GM18867 (cell line): ENCODE measurements around the gene LYVE1.

Experiments
- ATAC-seq: cut with Tn5 transposase; IDR thresholded peaks from one replicate; pipeline ENCODE4 v1.9.1; 2021; ENCODE audit warnings: mild to moderate bottlenecking, moderate library complexity; ENCODE audit not compliant: unreplicated experiment

Gene LYVE1

DNA sequence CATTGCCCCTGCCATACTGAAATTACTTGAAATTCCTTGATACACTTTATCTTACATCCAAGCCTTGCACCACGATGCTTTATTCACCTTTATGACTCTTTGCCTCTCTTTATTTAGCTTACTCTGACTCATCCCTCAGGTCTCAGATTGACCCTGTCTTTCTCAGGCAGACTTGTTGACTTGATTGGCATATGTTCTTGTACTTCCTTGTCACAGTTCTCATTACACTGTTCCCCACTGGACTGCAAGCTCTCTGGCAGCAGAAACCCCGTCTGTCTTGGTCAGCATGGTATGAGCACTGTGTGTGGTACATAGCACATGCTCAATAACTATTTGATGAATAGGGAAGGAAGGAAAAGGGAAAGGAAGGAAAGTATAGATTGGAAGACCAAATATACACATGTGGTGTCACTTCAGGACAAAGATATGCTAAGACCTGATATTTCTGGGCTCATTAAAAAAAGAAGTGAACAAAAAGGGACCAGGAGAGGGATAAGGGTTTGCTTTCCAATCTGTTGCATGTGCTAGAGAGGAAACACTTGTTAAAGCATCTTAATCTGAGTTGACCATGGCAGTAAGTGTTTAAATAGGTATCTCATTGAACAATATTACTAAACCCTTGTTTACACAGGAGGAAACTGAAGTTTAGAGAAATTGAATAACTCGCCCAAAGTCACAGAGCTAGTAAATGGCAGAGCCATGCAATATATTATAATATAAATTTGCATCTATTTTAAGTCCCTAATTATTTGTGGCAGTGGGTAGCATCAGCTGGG, 7.2 kb downstream of the LYVE1 start:
- ATAC-seq, result no peak

DNA sequence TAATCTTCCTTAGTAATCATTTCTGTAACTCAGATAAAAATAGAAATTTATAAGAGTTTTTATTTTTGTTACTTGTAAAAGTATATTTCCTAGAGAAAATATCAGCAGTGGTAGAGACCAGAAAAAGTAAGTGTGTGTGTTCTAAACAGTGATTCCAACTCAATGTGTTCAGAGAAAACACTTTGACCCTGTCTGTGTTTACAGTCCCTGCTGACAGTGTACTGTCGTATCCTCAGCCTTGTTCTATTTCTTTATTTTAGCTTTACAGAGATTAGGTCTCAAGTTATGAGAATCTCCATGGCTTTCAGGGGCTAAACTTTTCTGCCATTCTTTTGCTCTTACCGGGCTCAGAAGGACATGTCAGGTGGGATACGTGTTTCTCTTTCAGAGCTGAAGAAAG, 10.2 kb downstream of the LYVE1 start:
- ATAC-seq, result no peak

DNA sequence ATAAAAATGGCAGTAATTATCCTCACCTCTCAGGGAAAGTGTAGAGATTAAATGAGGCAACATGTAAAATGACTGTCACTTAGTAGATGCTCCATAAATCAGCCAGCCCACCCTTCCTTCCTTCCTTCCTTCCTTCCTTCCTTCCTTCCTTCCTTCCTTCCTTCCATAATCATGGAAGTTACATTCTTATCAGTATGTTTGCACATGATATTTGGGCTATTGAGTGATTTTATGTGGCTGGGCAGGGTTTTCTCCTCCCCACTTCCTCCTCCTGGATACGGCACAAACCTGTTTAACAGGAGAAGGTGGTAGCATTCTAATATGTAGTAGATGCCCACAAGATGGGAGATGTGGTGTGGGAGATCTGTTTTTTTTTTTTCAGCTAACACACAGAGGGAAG, 11.9 kb downstream of the LYVE1 start:
- no peak for ATAC-seq

GRCh38 chr11:10551845-10552352, 16.6 kb downstream of the LYVE1 start:
- ATAC-seq, result no peak

DNA sequence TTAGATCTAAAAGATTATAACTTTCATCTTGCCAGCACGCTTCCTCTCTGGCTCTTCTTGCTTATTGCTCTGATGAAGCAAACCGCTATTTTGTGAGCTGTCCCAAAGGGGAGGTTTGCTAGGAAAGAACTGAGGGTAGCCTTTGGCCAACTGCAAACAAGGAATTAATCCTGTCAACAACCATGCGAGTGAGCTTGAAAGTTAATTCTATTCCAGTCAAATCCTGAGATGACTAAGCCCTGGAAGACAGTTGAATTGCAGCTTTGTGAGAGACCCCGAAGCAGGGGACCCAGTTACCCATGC, 17.2 kb downstream of the LYVE1 start:
- ATAC-seq, result no peak

GRCh38 chr11:10550503-10551289, 17.8 kb downstream of the LYVE1 start:
- ATAC-seq, result no peak

DNA sequence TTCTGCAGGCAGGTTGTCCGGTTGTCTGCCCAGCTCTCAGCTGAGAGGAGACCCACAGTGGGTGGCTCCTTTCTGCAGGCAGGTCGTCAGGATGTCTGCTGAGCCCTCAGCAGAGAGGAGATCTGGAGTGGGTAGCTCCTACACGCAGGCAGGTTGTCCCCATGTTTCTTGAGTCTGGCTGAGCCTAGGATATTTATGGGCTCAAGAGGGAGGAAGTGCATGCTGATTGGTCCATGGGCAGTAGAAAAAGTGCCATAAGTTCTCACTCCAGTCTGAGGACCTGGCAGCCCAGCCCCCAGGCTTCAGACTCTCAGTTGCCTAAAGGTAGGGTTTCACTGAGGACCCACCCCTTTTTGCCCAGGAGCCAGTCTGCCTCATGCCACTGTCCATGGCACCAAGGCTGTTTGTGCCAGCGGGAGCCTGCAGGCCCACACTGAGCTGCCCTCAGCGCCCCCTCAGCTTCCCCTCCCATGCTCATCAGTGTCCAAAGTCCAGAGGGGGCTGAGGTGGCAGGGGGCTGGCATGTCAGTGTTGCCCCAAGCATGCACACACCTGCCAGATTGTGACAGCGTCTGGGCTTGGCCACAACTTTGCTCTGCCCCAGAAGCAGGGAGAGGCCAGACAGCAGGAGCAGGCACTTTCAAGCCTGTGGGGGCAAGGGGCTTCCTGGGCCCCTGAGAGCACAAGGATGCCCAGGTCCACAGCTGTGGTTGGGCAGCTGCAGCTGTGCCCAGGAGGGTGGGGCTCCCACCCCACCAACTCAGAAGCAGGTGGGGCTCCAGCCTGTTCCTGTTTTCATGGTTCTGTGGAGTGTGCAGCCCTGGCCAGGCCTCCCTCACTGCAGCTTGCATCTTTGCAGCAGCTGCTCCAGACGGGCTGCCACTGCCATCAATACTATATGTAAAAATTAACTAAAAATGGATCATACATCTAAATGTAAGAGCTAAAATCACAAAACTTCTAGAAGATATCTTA, 23.7 kb downstream of the LYVE1 start:
- no peak for ATAC-seq

DNA sequence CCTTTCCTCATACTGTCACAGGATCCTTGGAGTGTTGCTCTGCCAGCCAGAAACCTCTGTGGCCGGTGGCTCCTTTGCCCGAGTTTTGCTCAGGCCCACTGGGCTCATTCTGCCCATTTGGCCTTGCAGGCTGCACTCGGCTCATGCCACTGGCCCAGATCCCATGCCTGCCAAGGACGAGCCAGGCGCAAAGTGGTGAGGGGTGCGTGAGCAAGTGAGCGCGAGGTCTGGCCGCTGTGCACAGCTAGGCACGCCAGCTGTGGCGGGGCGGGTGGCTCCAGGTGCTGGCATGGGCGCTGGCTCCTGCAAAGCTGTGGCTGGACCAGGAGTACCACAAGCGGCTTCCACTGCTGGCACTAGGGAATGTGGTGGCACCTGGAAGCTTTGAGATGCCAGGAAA, 24.7 kb downstream of the LYVE1 start:
- ATAC-seq, result no peak

GRCh38 chr11:10542776-10543175, 25.7 kb downstream of the LYVE1 start:
- ATAC-seq, result no peak

DNA sequence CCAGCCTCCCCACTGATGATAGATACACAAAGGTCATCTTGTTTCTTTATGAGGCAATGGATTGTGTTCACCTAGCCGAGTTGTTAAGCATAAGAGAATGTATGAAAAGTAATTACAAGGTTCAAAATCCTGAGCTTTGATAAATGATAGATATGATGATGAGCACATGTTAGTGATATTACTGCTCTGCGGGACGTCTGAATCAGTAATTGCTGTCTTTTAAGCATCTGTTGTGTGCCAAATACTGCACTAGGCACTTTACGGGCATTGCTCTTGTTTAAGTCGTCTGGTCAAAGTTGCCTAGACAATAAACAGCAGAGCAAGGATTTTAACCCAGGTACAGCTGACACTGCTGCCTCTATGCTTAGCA, 26.9 kb downstream of the LYVE1 start:
- ATAC-seq, result no peak

- peak; percentile 97 for ATAC-seq
Measured at GRCh38 chr11:10540915-10541560, 27.4 kb downstream of the LYVE1 start, which contains the start of gene RNF141. RNF141 (minus strand) TSS chr11:10541187; CDS start chr11:10534158, 7,029 bp downstream.

DNA sequence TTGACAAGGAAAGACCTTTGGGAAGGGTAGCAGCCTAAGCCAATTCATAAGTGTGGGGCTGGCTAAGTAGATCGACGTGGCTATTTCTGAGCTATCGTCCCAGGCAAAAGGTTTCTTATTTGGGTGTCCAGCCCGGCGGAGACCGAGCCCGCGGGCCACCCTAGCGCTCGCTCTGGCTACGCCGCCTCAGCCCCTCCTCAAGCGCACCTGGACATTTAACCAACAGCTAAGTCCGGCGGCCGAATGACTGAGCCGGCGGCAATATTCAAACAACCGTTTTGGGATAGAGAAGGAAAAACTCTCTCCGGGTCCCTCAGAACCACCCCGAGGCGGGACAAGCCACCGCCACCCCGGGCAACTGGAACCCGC, 27.9 kb downstream of the LYVE1 start:
- ATAC-seq, result peak; percentile 25

- no peak for ATAC-seq
Measured at GRCh38 chr11:10539339-10539738, 29.1 kb downstream of the LYVE1 start.

DNA sequence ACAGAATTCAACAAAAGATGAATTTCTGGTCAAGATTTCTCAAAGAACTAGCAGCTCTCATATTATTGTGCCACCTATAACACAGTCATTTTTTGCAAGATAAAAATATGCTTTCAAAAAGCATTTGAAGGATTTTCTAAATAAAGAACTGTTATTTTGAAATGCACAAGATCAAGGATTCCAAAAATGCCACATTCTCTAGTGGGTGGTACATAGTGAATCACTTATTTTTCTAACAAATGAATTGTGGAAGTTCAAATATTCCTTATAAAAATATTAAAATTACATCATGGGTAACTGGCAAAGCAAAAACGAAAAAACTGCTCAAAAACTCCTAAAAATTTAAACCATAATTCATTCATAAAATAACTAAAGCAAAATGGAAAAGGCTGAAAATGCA, 29.5 kb downstream of the LYVE1 start:
- no peak for ATAC-seq

- no peak for ATAC-seq
Measured at GRCh38 chr11:10537600-10537999, 30.9 kb downstream of the LYVE1 start.

- no peak for ATAC-seq
Measured at GRCh38 chr11:10534316-10534715, 34.1 kb downstream of the LYVE1 start.

DNA sequence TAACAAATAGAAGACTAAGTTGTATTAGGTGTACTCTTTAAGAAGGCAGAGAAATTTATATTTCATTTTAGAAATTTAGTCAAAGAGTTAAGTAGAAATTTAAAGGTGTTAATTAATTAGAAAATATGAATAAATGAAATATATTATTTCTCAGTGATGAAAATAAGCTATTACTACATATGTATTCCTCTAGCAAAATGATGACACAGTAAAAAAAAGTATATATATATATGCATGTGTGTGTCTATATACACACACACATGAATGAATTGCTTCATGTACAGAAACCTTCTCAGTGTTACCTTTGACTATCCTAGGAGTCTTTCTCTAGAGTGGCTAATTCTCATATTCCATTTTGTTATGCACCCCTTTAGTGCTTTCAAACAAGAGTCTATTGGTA, 35.1 kb downstream of the LYVE1 start:
- ATAC-seq, result no peak

GRCh38 chr11:10532526-10532925, 35.9 kb downstream of the LYVE1 start:
- ATAC-seq, result no peak

DNA sequence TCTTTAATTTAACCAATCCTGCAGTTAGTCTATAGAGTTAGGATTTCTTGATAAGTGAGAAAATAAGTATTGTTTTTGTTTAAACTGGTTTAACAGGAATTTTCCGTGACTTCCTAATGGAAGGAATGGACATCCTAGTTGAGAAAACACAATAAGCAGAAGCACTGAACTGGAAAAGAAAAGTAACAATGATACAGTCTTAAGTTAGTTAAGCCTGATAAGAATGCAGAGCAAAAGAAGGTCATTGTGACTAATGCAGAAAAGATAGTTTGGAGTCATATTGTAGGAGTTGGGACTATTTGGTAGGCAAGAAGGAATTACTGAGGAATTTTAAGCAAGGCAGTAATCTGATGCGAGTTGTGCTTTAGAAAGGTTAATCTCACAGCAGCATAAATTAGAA, 39.2 kb downstream of the LYVE1 start:
- ATAC-seq, result no peak

DNA sequence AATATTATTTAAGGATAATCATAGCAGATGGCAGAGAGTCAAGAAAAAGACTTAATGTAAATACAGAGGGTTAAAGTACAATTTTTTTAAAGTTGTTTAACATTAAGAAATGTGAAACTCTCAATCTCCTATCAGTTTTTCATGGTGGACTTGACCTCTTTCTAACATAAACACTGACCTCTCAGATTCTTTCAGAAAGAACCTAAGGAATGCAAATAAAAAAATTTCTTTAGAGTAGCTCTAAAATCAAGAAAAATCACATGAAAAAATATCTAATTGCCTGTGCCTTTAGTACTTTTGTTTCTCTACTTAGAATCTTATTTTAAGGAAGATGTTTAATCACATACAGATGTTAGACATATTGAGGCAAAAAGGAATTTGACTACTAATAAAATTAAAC, 40.3 kb downstream of the LYVE1 start:
- no peak for ATAC-seq
